Hepatocyte (in vitro differentiated cells): ENCODE results near the gene AP1G1. TPM values are rescaled to one million over a fixed set of nuclear protein-coding genes. Genes with fewer than 3 reads are reported as not detected.

ENCODE experiments used
- DNase-seq: peaks from one replicate; pipeline ENCODE4 v3.0.0-alpha.2; 2016; ENCODE audit warnings: low spot score
- H2AFZ ChIP-seq: fragments of 200-600 bp; sonication (generic); 2 replicates; pipeline ENCODE4 v1.6.0; 2016; ENCODE audit warnings: antibody characterized with exemption, mild to moderate bottlenecking
- H3K27ac ChIP-seq: fragments of 200-600 bp; sonication (generic); 2 replicates; pipeline ENCODE4 v1.5.1; 2016; ENCODE audit warnings: mild to moderate bottlenecking
- H3K27me3 ChIP-seq: fragments of 200-600 bp; sonication (generic); 2 replicates; pipeline ENCODE4 v1.6.1; 2016
- H3K36me3 ChIP-seq: fragments of 200-600 bp; sonication (generic); replicated peaks from 2 replicates; pipeline ENCODE4 v1.5.1; 2016; ENCODE audit warnings: low read depth; ENCODE audit not compliant: insufficient read depth
- H3K4me1 ChIP-seq: fragments of 200-600 bp; sonication (generic); 2 replicates; pipeline ENCODE4 v1.5.1; 2016; ENCODE audit warnings: mild to moderate bottlenecking, moderate library complexity; ENCODE audit not compliant: insufficient read depth
- H3K4me2 ChIP-seq: fragments of 200-600 bp; sonication (generic); 2 replicates; pipeline ENCODE4 v1.6.0; 2016
- H3K4me3 ChIP-seq: fragments of 200-600 bp; sonication (generic); 2 replicates; pipeline ENCODE4 v1.5.1; 2016; ENCODE audit warnings: mild to moderate bottlenecking
- H3K79me2 ChIP-seq: fragments of 200-600 bp; sonication (generic); 2 replicates; pipeline ENCODE4 v1.6.0; 2017; ENCODE audit warnings: mild to moderate bottlenecking
- H3K9me2 ChIP-seq: fragments of 200-600 bp; sonication (generic); replicated peaks from 2 replicates; pipeline ENCODE4 v1.6.0; 2017; ENCODE audit warnings: mild to moderate bottlenecking; ENCODE audit not compliant: insufficient read depth
- H3K9me3 ChIP-seq: fragments of 200-600 bp; sonication (generic); 2 replicates; pipeline ENCODE4 v1.5.1; 2016; ENCODE audit warnings: low read depth, mild to moderate bottlenecking
- H4K20me1 ChIP-seq: fragments of 200-600 bp; sonication (generic); 2 replicates; pipeline ENCODE4 v1.6.0; 2016; ENCODE audit warnings: mild to moderate bottlenecking; ENCODE audit not compliant: insufficient read depth, poor library complexity, severe bottlenecking
- CTCF ChIP-seq: fragments of 200-600 bp; sonication (generic); IDR thresholded peaks from 2 replicates; pipeline ENCODE4 v1.5.1; 2016; ENCODE audit warnings: antibody characterized with exemption, mild to moderate bottlenecking; ENCODE audit not compliant: poor library complexity
- EZH2 ChIP-seq: fragments of 200-600 bp; sonication (generic); IDR thresholded peaks from 2 replicates; pipeline ENCODE4 v1.6.1; 2016; ENCODE audit warnings: antibody characterized with exemption, mild to moderate bottlenecking, borderline replicate concordance
- EZH2phosphoT487 ChIP-seq: fragments of 200-600 bp; sonication (generic); IDR thresholded peaks from one replicate; pipeline ENCODE4 v1.6.1; 2018; ENCODE audit warnings: antibody characterized with exemption, mild to moderate bottlenecking, low read depth, moderate library complexity; ENCODE audit not compliant: unreplicated experiment, severe bottlenecking
- WGBS: methylation state at CpG from one replicate; pipeline ENCODE4 v1.1.6; 2016; ENCODE audit warnings: low lambda C conversion rate; ENCODE audit errors: missing lambda C conversion rate; 5-methylcytosine and 5-hydroxymethylcytosine counted together
- polyA plus RNA-seq: library from polyadenylated mRNA; unstranded; fragments of >200 nt; fragmentation: Nextera tagmentation; extraction: Ambion mirVana; gene quantifications from 2 replicates; pipeline ENCODE4 v1.2.1, GENCODE V29; 2016
- total RNA-seq: library from RNA; depleted of rRNA; stranded (reverse); fragments of >200 nt; gene quantifications from 2 replicates; pipeline ENCODE4 v1.2.3, GENCODE V29; 2014

The AP1G1 gene
- total and polyA plus RNA-seq, 2 experiments from 2014 or later, result 28.3 to 96.2 TPM

DNA sequence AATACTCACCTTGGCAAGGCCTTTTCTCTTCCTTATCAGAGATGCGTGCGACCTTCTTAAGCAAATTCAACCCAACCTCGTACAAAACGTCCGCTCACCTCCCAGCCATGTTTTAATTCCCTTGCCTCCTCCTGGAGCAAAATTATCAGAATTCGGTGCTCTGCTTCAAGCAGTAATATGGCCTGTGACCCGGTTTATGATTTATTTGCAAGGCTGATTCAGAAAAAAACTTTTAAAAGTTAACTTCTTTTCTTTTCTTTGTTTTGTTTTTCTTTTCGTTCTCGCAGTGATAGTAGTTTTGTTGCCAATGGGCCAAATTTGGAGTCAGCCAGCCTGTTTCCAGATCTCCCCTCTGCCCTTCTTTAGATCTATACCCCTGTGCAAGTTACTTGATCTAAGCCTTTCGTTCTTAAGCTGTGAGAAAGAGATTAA, 84.3 kb downstream of the AP1G1 start, which contains the start of gene PHLPP2:
TSS of gene PHLPP2 (minus strand) at position 382 of the 432 bp plus-strand sequence. CDS start 9,906 bp downstream, outside the sequence.
- TF ChIP-seq CTCF, result no peak
- no peak for TF ChIP-seq EZH2
- no peak for TF ChIP-seq EZH2phosphoT487
- Histone ChIP-seq H3K27ac (peak within 1 kb of the TSS; percentile 98), H2AFZ (peak within 1 kb of the TSS; percentile 74), H3K27me3 (no peaks in the 10 kb centered on the region), H4K20me1 (peaks cover 4% of the 10 kb centered on the region), H3K4me3 (peak within 1 kb of the TSS; percentile 99), H3K79me2 (peaks cover 28% of the 10 kb centered on the region), H3K9me2 (no peaks in the 10 kb centered on the region), H3K4me2 (peak within 1 kb of the TSS; percentile 83), H3K4me1 (peaks cover 9% of the 10 kb centered on the region), H3K36me3 (no peaks in the 10 kb centered on the region), H3K9me3 (no peaks in the 10 kb centered on the region)
- DNase-seq, result no peak
- whole genome bisulfite sequencing, result 31% methylated on average over 10 of the region's 10 CpGs

DNA sequence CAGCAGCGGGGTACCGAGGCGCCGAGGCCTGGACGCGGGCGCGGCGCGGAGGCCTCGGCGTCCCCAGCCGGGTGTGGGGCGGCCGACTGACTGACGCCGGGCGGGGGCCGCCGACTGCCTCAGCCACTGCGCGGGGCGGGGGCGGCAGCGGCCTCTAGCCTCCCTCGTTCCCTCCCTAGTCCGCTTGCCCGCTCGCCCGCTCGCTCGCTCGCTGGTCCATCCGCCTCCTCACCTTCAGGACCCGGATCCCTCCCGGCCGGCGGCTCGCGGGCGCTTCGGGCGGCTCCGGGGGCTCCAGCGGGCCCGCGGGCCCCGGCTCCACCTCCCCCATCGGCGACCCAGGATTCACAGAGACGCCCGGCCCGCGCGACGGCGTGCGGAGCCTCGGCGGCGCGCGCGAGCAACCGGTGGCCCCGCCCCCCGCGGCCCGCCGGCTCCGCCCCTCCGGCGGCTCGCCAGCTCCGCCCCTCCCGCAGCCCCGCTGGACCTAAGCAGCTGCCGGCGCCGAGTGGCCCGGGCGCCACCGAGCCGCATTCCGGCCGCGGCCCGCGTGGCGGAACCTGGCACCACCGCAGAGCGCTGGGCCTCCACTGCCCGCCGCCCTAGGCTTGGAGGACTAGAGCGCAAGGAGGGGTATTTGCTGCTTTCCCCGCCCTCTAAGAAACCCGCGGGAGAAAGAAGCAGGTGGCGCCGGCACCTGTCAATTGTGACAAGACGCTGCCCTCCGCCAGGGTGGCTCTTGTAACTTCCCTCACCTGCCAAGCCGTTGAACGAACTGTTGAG, 84.9 kb downstream of the AP1G1 start:
- Histone ChIP-seq H3K27me3 (no peaks in the 10 kb centered on the region), H3K9me3 (no peaks in the 10 kb centered on the region), H3K4me2 (peak overlapping the region; percentile 83), H4K20me1 (peaks cover 4% of the 10 kb centered on the region), H2AFZ (peak overlapping the region; percentile 74), H3K79me2 (peaks cover 34% of the 10 kb centered on the region), H3K27ac (peak overlapping the region; percentile 98), H3K36me3 (no peaks in the 10 kb centered on the region), H3K4me1 (peaks cover 9% of the 10 kb centered on the region), H3K4me3 (peak overlapping the region; percentile 99), H3K9me2 (no peaks in the 10 kb centered on the region)
- DNase-seq, result peak; percentile 93
- under 1% methylated on average over 38 of the region's 104 CpGs for WGBS
- no peak for TF ChIP-seq CTCF
- no peak for TF ChIP-seq EZH2
- no peak for TF ChIP-seq EZH2phosphoT487

- Histone ChIP-seq H2AFZ (peak overlapping the region; percentile 67), H3K27ac (peak overlapping the region; percentile 98), H3K4me1 (peaks cover 9% of the 10 kb centered on the region), H3K9me3 (no peaks in the 10 kb centered on the region), H3K27me3 (no peaks in the 10 kb centered on the region), H3K4me3 (peak overlapping the region; percentile 99), H3K4me2 (peak overlapping the region; percentile 83), H3K9me2 (no peaks in the 10 kb centered on the region), H3K36me3 (no peaks in the 10 kb centered on the region), H3K79me2 (peaks cover 42% of the 10 kb centered on the region), H4K20me1 (peaks cover 4% of the 10 kb centered on the region)
- peak; percentile 83 for DNase-seq
- 2% methylated on average over 58 of the region's 59 CpGs for WGBS
- no peak for TF ChIP-seq EZH2
- TF ChIP-seq CTCF, result no peak
- no peak for TF ChIP-seq EZH2phosphoT487
These were observed 85.7 kb downstream of the AP1G1 start for GRCh38 chr16:71722801-71723536.
